ENCODE results near the gene CST7. TPM values are rescaled to one million over a fixed set of nuclear protein-coding genes. Genes with fewer than 3 reads are reported as not detected.

The CST7 gene
- total RNA-seq, 3 donors from 2014 or later, result 0.33 to 2.5 (median 1.8) TPM

DNA sequence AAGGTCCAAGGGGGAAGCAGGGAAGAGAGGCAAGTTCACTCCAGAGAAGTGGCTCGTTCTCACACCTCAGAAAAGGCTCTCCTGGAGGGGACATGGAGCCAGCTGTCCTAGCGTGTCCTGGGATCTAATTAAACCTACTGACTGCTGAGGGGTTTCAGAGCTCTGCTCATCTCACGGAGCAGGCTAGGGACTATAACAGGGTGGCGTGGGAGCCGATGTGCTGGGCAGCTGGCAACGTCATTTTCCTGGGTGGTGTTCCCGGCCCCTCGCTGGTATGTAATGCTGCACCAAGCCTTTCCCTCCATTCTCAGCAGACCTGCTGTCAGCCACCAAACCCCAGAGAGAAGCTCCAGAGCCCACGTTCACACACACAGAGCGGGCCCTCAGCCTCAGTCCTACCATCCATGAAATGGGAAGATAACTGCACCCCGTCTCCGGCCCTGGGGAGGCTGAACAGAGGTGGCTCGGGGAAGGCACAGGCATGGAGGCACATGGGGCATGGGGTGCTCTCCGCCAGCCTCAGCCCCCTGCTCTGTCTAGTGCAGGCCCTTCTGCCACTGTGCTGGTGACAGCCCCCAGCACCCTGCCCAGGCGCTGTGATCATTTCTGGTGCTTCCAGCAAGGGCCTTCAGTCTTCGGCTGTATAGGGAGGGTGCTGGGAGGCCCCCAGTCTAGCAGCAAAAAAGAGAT lies 1.9 kb downstream of the CST7 start:
- Histone ChIP-seq H3K27ac (peak overlapping the region in 1 of 2 donors; percentile 19), H3K4me3 (no peak overlapping the region), H3K27me3 (peaks cover 0 to 3% of the 10 kb centered on the region in 2 donors), H3K9me3 (peaks cover 6 to 7% of the 10 kb centered on the region in 2 donors), H3K4me1 (no peaks in the 10 kb centered on the region), H3K36me3 (no peaks in the 10 kb centered on the region)
- intact Hi-C loops (cut with DNase I; ENCODE audit: low total_unique reads), result no loop called here
- TF ChIP-seq POLR2AphosphoS5 (IDR thresholded peaks at IDR 0.05) (no peak), POLR2A (IDR thresholded peaks at IDR 0.05) (no peak)
- TF ChIP-seq, protein P1, sequence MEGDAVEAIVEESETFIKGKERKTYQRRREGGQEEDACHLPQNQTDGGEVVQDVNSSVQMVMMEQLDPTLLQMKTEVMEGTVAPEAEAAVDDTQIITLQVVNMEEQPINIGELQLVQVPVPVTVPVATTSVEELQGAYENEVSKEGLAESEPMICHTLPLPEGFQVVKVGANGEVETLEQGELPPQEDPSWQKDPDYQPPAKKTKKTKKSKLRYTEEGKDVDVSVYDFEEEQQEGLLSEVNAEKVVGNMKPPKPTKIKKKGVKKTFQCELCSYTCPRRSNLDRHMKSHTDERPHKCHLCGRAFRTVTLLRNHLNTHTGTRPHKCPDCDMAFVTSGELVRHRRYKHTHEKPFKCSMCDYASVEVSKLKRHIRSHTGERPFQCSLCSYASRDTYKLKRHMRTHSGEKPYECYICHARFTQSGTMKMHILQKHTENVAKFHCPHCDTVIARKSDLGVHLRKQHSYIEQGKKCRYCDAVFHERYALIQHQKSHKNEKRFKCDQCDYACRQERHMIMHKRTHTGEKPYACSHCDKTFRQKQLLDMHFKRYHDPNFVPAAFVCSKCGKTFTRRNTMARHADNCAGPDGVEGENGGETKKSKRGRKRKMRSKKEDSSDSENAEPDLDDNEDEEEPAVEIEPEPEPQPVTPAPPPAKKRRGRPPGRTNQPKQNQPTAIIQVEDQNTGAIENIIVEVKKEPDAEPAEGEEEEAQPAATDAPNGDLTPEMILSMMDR (IDR thresholded peaks at IDR 0.05), result no peak
- DNase-seq (ENCODE audit: low spot score in 2 of 2), result no peak

DNA sequence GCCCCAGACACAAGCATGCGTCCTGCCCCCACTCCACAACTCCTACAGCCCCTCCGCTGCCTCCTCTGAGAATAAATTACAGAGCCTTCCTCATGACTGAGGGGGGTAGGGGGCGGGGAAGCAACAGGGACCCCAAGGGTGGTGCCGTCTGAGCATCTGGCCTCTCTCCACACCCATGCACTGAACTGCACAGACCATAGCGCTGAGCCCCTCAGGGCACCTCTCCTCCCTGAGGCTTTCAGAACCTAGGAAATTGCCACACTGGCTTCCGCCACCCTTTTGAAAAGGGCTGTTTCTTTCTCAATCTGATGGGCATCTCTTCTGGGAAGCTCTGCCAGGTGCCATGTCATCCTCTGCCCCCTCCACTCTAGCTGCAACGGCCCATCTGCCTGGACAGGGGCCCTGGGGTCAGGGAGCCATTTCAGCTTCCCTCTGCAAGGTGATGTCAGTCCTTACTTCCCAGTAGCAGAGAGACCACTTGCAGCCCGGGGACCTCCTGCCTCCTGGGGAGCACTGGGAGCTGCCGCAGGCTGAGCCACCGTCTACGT lies 2.5 kb downstream of the CST7 start:
- Histone ChIP-seq H3K9me3 (peaks cover 2 to 6% of the 10 kb centered on the region in 2 donors), H3K4me3 (no peak overlapping the region), H3K4me1 (no peaks in the 10 kb centered on the region), H3K27me3 (peaks cover 0 to 3% of the 10 kb centered on the region in 2 donors), H3K27ac (no peak overlapping the region), H3K36me3 (no peaks in the 10 kb centered on the region)
- intact Hi-C loops (cut with DNase I; ENCODE audit: low total_unique reads), result no loop called here
- no peak for DNase-seq (ENCODE audit: low spot score in 2 of 2)
- TF ChIP-seq POLR2A (IDR thresholded peaks at IDR 0.05) (no peak), POLR2AphosphoS5 (IDR thresholded peaks at IDR 0.05) (no peak)
- TF ChIP-seq, protein P1 (IDR thresholded peaks at IDR 0.05), result no peak

DNA sequence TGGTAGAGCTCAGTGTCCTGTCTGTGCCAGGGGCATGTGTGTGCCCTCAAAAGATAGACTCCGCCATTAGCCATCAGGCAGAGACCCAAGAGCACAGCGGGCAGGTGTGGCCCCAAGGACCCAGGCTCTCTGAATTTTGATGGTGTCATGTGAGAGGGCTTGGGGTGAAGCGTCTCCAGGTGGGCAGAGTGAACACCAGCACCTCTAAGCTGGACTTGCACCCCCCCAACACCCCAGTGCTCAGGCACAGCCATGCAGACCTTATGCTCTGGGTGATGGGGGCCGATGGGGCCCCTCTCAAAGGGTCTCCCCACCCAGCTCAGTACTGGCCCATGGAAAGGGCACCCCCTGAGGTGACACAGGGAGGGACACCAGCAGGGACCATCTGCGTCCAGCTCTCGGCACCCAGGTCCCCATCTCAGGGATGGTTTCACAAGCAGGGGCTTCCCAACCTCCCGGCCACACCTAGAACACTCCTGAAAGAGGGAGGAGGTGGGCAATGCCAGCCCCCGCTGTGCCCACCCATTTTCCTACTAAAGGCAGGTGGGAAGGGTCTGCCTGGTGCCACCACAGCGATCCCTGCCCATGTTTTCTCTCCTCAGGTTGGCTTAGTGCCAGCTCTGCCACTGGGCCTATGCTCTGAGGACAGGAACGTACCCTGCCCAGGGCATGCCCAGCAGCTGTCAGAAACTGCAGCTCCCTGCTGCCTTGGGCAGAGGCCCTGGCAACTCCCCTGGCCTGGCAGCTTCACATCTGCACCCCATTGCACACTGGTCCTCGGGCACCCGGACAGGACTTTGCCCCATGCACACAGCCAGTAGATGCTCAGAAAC lies 3.5 kb downstream of the CST7 start:
- Histone ChIP-seq H3K27ac (no peak overlapping the region), H3K4me1 (no peaks in the 10 kb centered on the region), H3K27me3 (peaks cover 0 to 3% of the 10 kb centered on the region in 2 donors), H3K36me3 (no peaks in the 10 kb centered on the region), H3K4me3 (no peak overlapping the region), H3K9me3 (no peaks in the 10 kb centered on the region)
- TF ChIP-seq, protein P1 (IDR thresholded peaks at IDR 0.05), result no peak
- TF ChIP-seq POLR2AphosphoS5 (IDR thresholded peaks at IDR 0.05) (no peak), POLR2A (IDR thresholded peaks at IDR 0.05) (no peak)
- intact Hi-C loops (cut with DNase I; ENCODE audit: low total_unique reads), result no loop called here
- no peak for DNase-seq (ENCODE audit: low spot score in 2 of 2)

DNA sequence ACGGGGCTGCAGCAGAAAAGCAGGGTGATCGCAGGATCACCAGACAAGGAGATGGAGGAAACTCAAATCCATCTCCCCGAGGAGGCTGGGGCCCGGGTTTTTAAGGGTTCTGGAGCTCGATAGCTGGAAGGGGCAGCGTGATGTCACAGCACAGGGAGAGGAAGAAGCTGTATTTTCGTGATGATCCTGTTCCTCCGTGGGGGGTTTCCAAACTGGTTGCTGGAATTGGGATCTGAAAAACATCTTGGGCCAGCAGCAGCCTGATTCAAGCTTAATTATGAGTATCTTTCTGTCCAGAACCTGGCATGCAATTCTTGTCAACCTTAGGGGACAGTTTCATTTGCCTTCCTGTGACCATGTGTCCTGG lies 4.1 kb downstream of the CST7 start:
- Histone ChIP-seq H3K27ac (no peak overlapping the region), H3K36me3 (no peaks in the 10 kb centered on the region), H3K4me3 (no peak overlapping the region), H3K27me3 (peaks cover 0 to 3% of the 10 kb centered on the region in 2 donors), H3K4me1 (no peaks in the 10 kb centered on the region), H3K9me3 (no peaks in the 10 kb centered on the region)
- no peak for DNase-seq (ENCODE audit: low spot score in 2 of 2)
- TF ChIP-seq POLR2AphosphoS5 (IDR thresholded peaks at IDR 0.05) (no peak), POLR2A (IDR thresholded peaks at IDR 0.05) (no peak)
- TF ChIP-seq, protein P1 (IDR thresholded peaks at IDR 0.05), result no peak
- intact Hi-C loops (cut with DNase I; ENCODE audit: low total_unique reads), result no loop called here

All from breast epithelium (tissue), 4 donors.